H1 (cell line): ENCODE data around the gene MLLT6.

Experiments
- ATF3 ChIP-seq: IDR thresholded peaks from 2 replicates; pipeline ENCODE4 v1.6.1; 2011; ENCODE audit warnings: low read depth, mild to moderate bottlenecking, low read length; ENCODE audit not compliant: insufficient read depth
- CTCF ChIP-seq, 3 experiments: IDR thresholded peaks; 1 replicate in 2 of 3; 2 replicates in 1 of 3; pipeline versions ENCODE4 v1.5.1 to v1.6.1; 2011; ENCODE audit warnings: low read length in 3 of 3, mild to moderate bottlenecking in 3 of 3, inconsistent platforms in 2 of 3, low read depth in 1 of 3, moderate library complexity in 1 of 3; ENCODE audit not compliant: insufficient read depth in 1 of 3; ENCODE audit errors: control extremely low read depth in 1 of 3
- E2F6 ChIP-seq: IDR thresholded peaks from 2 replicates; pipeline ENCODE4 v1.6.1; 2012; ENCODE audit warnings: inconsistent platforms
- EP300 ChIP-seq, 2 experiments: IDR thresholded peaks; 1 replicate in 1 of 2; 2 replicates in 1 of 2; pipeline ENCODE4 v1.6.1; 2011 to 2012; ENCODE audit warnings: low read depth in 2 of 2, low read length in 2 of 2, mild to moderate bottlenecking in 2 of 2, borderline replicate concordance in 1 of 2, inconsistent platforms in 1 of 2, moderate library complexity in 1 of 2
- NANOG ChIP-seq: IDR thresholded peaks from 2 replicates; pipeline ENCODE4 v1.6.1; 2011; ENCODE audit warnings: low read length, low read depth, mild to moderate bottlenecking, inconsistent platforms; ENCODE audit not compliant: insufficient read depth, poor library complexity, severe bottlenecking
- PHF8 ChIP-seq: fragments of 200-600 bp; sonication (generic); conservative IDR thresholded peaks from 2 replicates; pipeline ENCODE4 v1.7.1; 2012; ENCODE audit warnings: low read depth, mild to moderate bottlenecking, inconsistent platforms, low read length, moderate library complexity
- POLR2A ChIP-seq, 2 experiments: IDR thresholded peaks; 1 replicate in 1 of 2; 2 replicates in 1 of 2; pipeline ENCODE4 v1.6.1; 2011; ENCODE audit warnings: low read depth in 2 of 2, low read length in 2 of 2, mild to moderate bottlenecking in 2 of 2; ENCODE audit errors: control extremely low read depth in 1 of 2
- RAD21 ChIP-seq, 2 experiments: IDR thresholded peaks in 1 of 2; conservative IDR thresholded peaks in 1 of 2; 2 replicates each; pipeline ENCODE4 v1.6.1; 2011; ENCODE audit warnings: low read depth in 2 of 2, low read length in 2 of 2, improper control_type of control experiment in 1 of 2, inconsistent platforms in 1 of 2, mild to moderate bottlenecking in 1 of 2, moderate library complexity in 1 of 2
- RXRA ChIP-seq: IDR thresholded peaks from 2 replicates; pipeline ENCODE4 v1.6.1; 2011; ENCODE audit warnings: low read depth, mild to moderate bottlenecking, low read length, moderate library complexity; ENCODE audit not compliant: insufficient read depth
- TAF1 ChIP-seq: IDR thresholded peaks from 2 replicates; pipeline ENCODE4 v1.6.1; 2011; ENCODE audit warnings: mild to moderate bottlenecking, low read depth, low read length
- TCF12 ChIP-seq: IDR thresholded peaks from 2 replicates; pipeline ENCODE4 v1.6.1; 2011; ENCODE audit warnings: low read depth, mild to moderate bottlenecking, low read length

- TF ChIP-seq CTCF (IDR thresholded peaks at IDR 0.05; ENCODE audit: control extremely low read depth in 1 of 3, insufficient read depth in 1 of 3, low read depth in 1 of 3, low read length in 3 of 3) (no peak), RAD21 (IDR thresholded peaks at IDR 0.05 in 1 of 2, conservative IDR thresholded peaks at IDR 0.05 in 1 of 2; ENCODE audit: low read depth in 2 of 2, low read length in 2 of 2) (no peak), TAF1 (0 out of 2 replicates have a peak, but pooled peaks have one; percentile 24), RXRA (peak; percentile 65; the same call in 1 of the 2 replicates), EP300 (IDR thresholded peaks at IDR 0.05; ENCODE audit: borderline replicate concordance in 1 of 2, low read depth in 2 of 2, low read length in 2 of 2) (peak in 1 of 2 experiments; percentile 65; a peak in 1 of 3 replicates), NANOG (peak; percentile 72), E2F6 (no peak), PHF8 (no peak), POLR2A (IDR thresholded peaks at IDR 0.05; ENCODE audit: control extremely low read depth in 1 of 2, low read depth in 2 of 2, low read length in 2 of 2) (no peak), ATF3 (no peak), TCF12 (peak; percentile 96)
Measured at GRCh38 chr17:38703742-38704605, 1.1 kb upstream of the MLLT6 start.
